Heart left ventricle (tissue), 13 donors: ENCODE measurements around the gene PEX6.

Source experiments
- POLR2A ChIP-seq, 2 donors: fragments of 450-650 bp; IDR thresholded peaks; one replicate each; pipeline ENCODE4 v1.6.1; 2017; ENCODE audit warnings: antibody characterized with exemption in 2 of 2, mild to moderate bottlenecking in 2 of 2, moderate library complexity in 2 of 2
- TF ChIP-seq, protein P1 (sequence below), 12 donors: fragments of 200-600 bp; sonication (generic) in 4 of 12; IDR thresholded peaks; one replicate each; pipeline versions ENCODE4 v1.5.0 to v1.8.0; 2018 to 2022; ENCODE audit warnings: antibody characterized with exemption in 12 of 12, mild to moderate bottlenecking in 5 of 12
- donor health status: ischemic (EF 13 %, LVEDD 7.1; RV severe dilation, severe dysfunction).
- donor health status: DM: no; HTN: yes; CAD: no.
- donor health status: DM: no; HTN: no; CAD: no.
- donor health status: ischemic (EF 25% LVEDD 6.9; RV normal size, moderate dysfunction).
- donor health status: ischemic (EF 25% LVEDD 5.7; RV mildly dilated, moderate dysfunction).
- donor health status: ischemic (EF 35%, LVEDD 5.7; RV mildly dilated, moderate dysfunction).
- donor health status: nonischemic (EF 11% LVEDD 7.7; RV severe dilation, severe dysfunction).
- donor health status: DM: yes; HTN: yes; CAD: no.
- donor health status: PGD.
- donor health status: ischemic (EF 29% LVEDD 5.4; RV normal size, mild dysfunction).
- donor health status: nonischemic (EF 23%, LVEDD 6.1; RV moderate dilation, normal function).

DNA sequence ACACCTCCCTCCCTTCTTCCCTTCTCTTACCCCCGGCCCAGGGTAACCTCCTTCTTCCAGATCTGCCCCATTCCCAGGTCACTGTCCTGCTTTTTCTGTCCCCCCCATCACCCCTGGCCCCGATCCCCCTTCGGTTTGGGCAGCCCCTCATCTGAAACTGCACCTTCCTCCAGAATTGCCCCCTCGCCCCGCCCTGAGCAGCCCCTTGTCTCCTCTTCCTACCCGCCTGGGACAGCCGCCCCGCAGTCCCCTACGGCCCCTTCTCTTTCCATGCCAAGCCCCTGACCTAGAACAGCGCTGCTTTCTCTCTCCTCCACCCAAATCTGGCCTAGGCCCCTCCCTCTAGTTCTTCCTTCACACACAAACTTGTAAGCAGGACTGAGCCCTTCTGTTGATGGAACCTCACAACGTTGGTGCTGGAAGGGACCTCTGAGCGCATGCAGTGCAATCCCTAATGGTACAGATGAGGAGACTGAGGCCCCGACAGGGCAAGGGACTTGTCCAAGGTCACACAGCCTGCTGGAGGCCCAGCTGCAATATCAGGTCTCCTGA lies 6.0 kb upstream of the PEX6 start:
- TF ChIP-seq, protein P1, sequence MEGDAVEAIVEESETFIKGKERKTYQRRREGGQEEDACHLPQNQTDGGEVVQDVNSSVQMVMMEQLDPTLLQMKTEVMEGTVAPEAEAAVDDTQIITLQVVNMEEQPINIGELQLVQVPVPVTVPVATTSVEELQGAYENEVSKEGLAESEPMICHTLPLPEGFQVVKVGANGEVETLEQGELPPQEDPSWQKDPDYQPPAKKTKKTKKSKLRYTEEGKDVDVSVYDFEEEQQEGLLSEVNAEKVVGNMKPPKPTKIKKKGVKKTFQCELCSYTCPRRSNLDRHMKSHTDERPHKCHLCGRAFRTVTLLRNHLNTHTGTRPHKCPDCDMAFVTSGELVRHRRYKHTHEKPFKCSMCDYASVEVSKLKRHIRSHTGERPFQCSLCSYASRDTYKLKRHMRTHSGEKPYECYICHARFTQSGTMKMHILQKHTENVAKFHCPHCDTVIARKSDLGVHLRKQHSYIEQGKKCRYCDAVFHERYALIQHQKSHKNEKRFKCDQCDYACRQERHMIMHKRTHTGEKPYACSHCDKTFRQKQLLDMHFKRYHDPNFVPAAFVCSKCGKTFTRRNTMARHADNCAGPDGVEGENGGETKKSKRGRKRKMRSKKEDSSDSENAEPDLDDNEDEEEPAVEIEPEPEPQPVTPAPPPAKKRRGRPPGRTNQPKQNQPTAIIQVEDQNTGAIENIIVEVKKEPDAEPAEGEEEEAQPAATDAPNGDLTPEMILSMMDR (IDR thresholded peaks at IDR 0.05) = no peak
- no peak for TF ChIP-seq POLR2A (IDR thresholded peaks at IDR 0.05)
